GM23338 (cell line): ENCODE measurements around the gene KCNK1. TPM values are rescaled to one million over a fixed set of nuclear protein-coding genes. Genes with fewer than 3 reads are reported as not detected.
A peak's percentile ranks its signal among the peaks of the same experiment; 100 is the strongest.

Experiments used
- ATAC-seq: fragments of 200-7000 bp; cut with Tn5 transposase; 3 replicates; pipeline ENCODE4 v1.9.1; 2020
- DNase-seq: peaks from one replicate; pipeline ENCODE4 v3.0.0-alpha.2; 2015; ENCODE audit warnings: low spot score
- H2AFZ ChIP-seq: fragments of 200-600 bp; sonication (generic); 2 replicates; pipeline ENCODE4 v1.8.0; 2016; ENCODE audit warnings: antibody characterized with exemption, mild to moderate bottlenecking, moderate library complexity
- H3F3A ChIP-seq: fragments of 200-600 bp; sonication (generic); replicated peaks from 2 replicates; pipeline ENCODE4 v1.8.0; 2017; ENCODE audit warnings: antibody characterized with exemption, mixed run types, low read depth
- H3K27ac ChIP-seq: fragments of 200-600 bp; sonication (generic); 2 replicates; pipeline ENCODE4 v1.6.1; 2016; ENCODE audit warnings: low read depth
- H3K27me3 ChIP-seq: fragments of 200-600 bp; sonication (generic); 2 replicates; pipeline ENCODE4 v1.8.0; 2016; ENCODE audit warnings: mild to moderate bottlenecking, mixed run types, moderate library complexity; ENCODE audit not compliant: insufficient read depth
- H3K36me3 ChIP-seq: fragments of 200-600 bp; sonication (generic); 2 replicates; pipeline ENCODE4 v1.8.0; 2016; ENCODE audit warnings: mild to moderate bottlenecking; ENCODE audit not compliant: insufficient read depth
- H3K4me1 ChIP-seq: fragments of 200-600 bp; sonication (generic); 2 replicates; pipeline ENCODE4 v1.8.0; 2016; ENCODE audit warnings: mild to moderate bottlenecking, moderate library complexity; ENCODE audit not compliant: insufficient read depth
- H3K4me2 ChIP-seq: fragments of 200-600 bp; sonication (generic); 2 replicates; pipeline ENCODE4 v1.7.1; 2017; ENCODE audit warnings: mixed run types
- H3K4me3 ChIP-seq: fragments of 200-600 bp; sonication (generic); 2 replicates; pipeline ENCODE4 v1.6.1; 2016; ENCODE audit warnings: mixed run types
- H3K79me2 ChIP-seq: fragments of 200-600 bp; sonication (generic); replicated peaks from 2 replicates; pipeline ENCODE4 v1.8.0; 2017; ENCODE audit warnings: mild to moderate bottlenecking; ENCODE audit not compliant: insufficient read depth
- H3K9me2 ChIP-seq: fragments of 200-600 bp; sonication (generic); 2 replicates; pipeline ENCODE4 v1.8.0; 2017; ENCODE audit not compliant: insufficient read depth
- H4K20me1 ChIP-seq: fragments of 200-600 bp; sonication (generic); replicated peaks from 2 replicates; pipeline ENCODE4 v1.8.0; 2017; ENCODE audit warnings: mild to moderate bottlenecking; ENCODE audit not compliant: insufficient read depth
- H3K27ac Mint-ChIP-seq: 2 replicates; pipeline ENCODE4 v1.8.0; 2020; ENCODE audit warnings: inconsistent platforms, mild to moderate bottlenecking, moderate library complexity, mixed read lengths
- H3K27me3 Mint-ChIP-seq: 3 replicates; pipeline ENCODE4 v1.8.0; 2022; ENCODE audit warnings: low read depth, mild to moderate bottlenecking, moderate library complexity, mixed read lengths, inconsistent platforms; ENCODE audit not compliant: insufficient read depth, poor library complexity
- H3K36me3 Mint-ChIP-seq: 3 replicates; pipeline ENCODE4 v1.8.0; 2021; ENCODE audit warnings: low read depth, mild to moderate bottlenecking, inconsistent platforms, moderate library complexity, mixed read lengths
- H3K4me1 Mint-ChIP-seq: 3 replicates; pipeline ENCODE4 v1.8.0; 2020; ENCODE audit warnings: mild to moderate bottlenecking, inconsistent platforms, mixed read lengths
- H3K4me3 Mint-ChIP-seq: 3 replicates; pipeline ENCODE4 v1.8.0; 2021; ENCODE audit warnings: moderate library complexity, mild to moderate bottlenecking, inconsistent platforms, mixed read lengths
- H3K9me3 Mint-ChIP-seq: 3 replicates; pipeline ENCODE4 v1.8.0; 2020; ENCODE audit warnings: moderate library complexity, mild to moderate bottlenecking, inconsistent platforms, mixed read lengths
- CREB1 ChIP-seq: fragments of 250-450 bp; sonication (Bioruptor Pico); IDR thresholded peaks from 2 replicates; pipeline ENCODE4 v1.5.0; 2020; ENCODE audit warnings: low read depth, mild to moderate bottlenecking, moderate library complexity
- CTCF ChIP-seq, 2 experiments: fragments of 200-600 bp in 1 of 2; sonication (generic) in 1 of 2; conservative IDR thresholded peaks; 2 replicates each; pipeline versions ENCODE4 v1.5.1 to v1.6.1; 2016 to 2017; ENCODE audit warnings: antibody characterized with exemption in 2 of 2, low read depth in 2 of 2, mild to moderate bottlenecking in 2 of 2, moderate library complexity in 1 of 2
- EZH2 ChIP-seq: fragments of 200-600 bp; sonication (generic); IDR thresholded peaks from one replicate; pipeline ENCODE4 v1.8.0; 2017; ENCODE audit warnings: antibody characterized with exemption, mild to moderate bottlenecking, low read depth; ENCODE audit not compliant: unreplicated experiment
- EZH2phosphoT487 ChIP-seq: fragments of 200-600 bp; sonication (generic); IDR thresholded peaks from one replicate; pipeline ENCODE4 v1.8.1; 2018; ENCODE audit warnings: antibody characterized with exemption; ENCODE audit not compliant: unreplicated experiment
- NANOG ChIP-seq: IDR thresholded peaks from 2 replicates; pipeline ENCODE4 v1.6.1; 2016; ENCODE audit warnings: antibody characterized with exemption, borderline replicate concordance
- POLR2AphosphoS5 ChIP-seq: IDR thresholded peaks from 2 replicates; pipeline ENCODE4 v1.6.1; 2016; ENCODE audit warnings: antibody characterized with exemption, low read depth
- REST ChIP-seq: IDR thresholded peaks from one replicate; pipeline ENCODE4 v1.6.1; 2018; ENCODE audit warnings: antibody characterized with exemption; ENCODE audit not compliant: unreplicated experiment
- ZNF331 ChIP-seq: fragments of 250-450 bp; sonication (Bioruptor Pico); IDR thresholded peaks from 2 replicates; pipeline ENCODE4 v1.5.0; 2020; ENCODE audit warnings: low read depth, mild to moderate bottlenecking, moderate library complexity
- polyA plus RNA-seq: library from polyadenylated mRNA; unstranded; fragments of >200 nt; fragmentation: Nextera tagmentation; extraction: Ambion mirVana; gene quantifications from 2 replicates; pipeline ENCODE4 v1.2.1, GENCODE V29; 2016
- total RNA-seq: library from RNA; depleted of rRNA; stranded (reverse); fragments of >200 nt; shearing (Covaris generic); gene quantifications from 2 replicates; pipeline ENCODE4 v1.2.3, GENCODE V29; 2014

Gene KCNK1
- total and polyA plus RNA-seq, 2 experiments from 2014 or later = 10.1 to 12.7 TPM

- H3K27ac Mint-ChIP-seq = no peak overlapping the region
Measured at GRCh38 chr1:233587958-233588799, 25.7 kb upstream of the KCNK1 start.

More at GRCh38 chr1:233587958-233588799, 25.7 kb upstream of the KCNK1 start:
- H3K36me3 Mint-ChIP-seq = no peaks in the 10 kb centered on the region
- TF ChIP-seq EZH2phosphoT487 (no peak), ZNF331 (CRISPR knock-in tag) (no peak), CTCF (conservative IDR thresholded peaks at IDR 0.05; ENCODE audit: low read depth in 2 of 2) (no peak), NANOG (peak; percentile 20; the same call in 1 of the 2 replicates), CREB1 (CRISPR knock-in tag) (no peak), REST (no peak), POLR2AphosphoS5 (no peak), EZH2 (no peak)
- peak; percentile 59 for DNase-seq
- peaks cover 7% of the 10 kb centered on the region for H3K27me3 Mint-ChIP-seq
- H3K36me3 ChIP-seq = no peaks in the 10 kb centered on the region
- H3K27me3 ChIP-seq = peaks cover 39% of the 10 kb centered on the region
- peaks cover 7% of the 10 kb centered on the region; the same call in 2 of the 3 replicates for H3K4me1 Mint-ChIP-seq
- H2AFZ ChIP-seq = peak overlapping the region; percentile 14
- no peak overlapping the region for H3K27ac ChIP-seq
- H3K4me3 ChIP-seq = peak overlapping the region; percentile 21
- peak overlapping the region; percentile 51 for H3K4me3 Mint-ChIP-seq
- peak; percentile 96 for ATAC-seq
- H4K20me1 ChIP-seq = no peaks in the 10 kb centered on the region
- no peaks in the 10 kb centered on the region; the same call in 2 of the 3 replicates for H3K9me3 Mint-ChIP-seq
- H3K79me2 ChIP-seq = no peaks in the 10 kb centered on the region
- H3K4me2 ChIP-seq = peak overlapping the region; percentile 50
- H3F3A ChIP-seq = no peaks in the 10 kb centered on the region
- no peaks in the 10 kb centered on the region for H3K9me2 ChIP-seq
- H3K4me1 ChIP-seq = no peaks in the 10 kb centered on the region
